Jurkat, Clone E6-1 (cell line): ENCODE data around the gene FGB.

Experiments
- DNase-seq: peaks from one replicate; pipeline ENCODE4 v3.0.0-alpha.2; 2011; ENCODE audit warnings: low read depth, low spot score
- H3K4me3 ChIP-seq: 2 replicates; pipeline ENCODE4 v1.5.1; 2011; ENCODE audit warnings: mild to moderate bottlenecking, low read length, control low read depth, moderate library complexity

Gene FGB

GRCh38 chr4:154560824-154561231 is 2.0 kb upstream of the FGB start:
- H3K4me3 ChIP-seq, result no peak overlapping the region
- DNase-seq, result no peak

DNA sequence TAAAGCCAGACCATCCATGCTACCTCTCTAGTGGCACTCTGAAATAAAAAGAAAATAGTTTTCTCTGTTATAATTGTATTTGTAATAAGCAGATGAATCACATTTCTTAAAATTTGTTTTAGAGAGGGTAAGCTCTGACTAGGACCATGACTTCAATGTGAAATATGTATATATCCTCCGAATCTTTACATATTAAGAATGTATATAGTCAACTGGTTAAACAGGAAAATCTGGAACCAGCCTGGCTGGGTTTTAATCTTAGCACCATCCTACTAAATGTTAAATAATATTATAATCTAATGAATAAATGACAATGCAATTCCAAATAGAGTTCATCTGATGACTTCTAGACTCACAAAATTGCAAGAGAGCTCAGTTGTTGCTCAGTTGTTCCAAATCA is 1.5 kb downstream of the FGB start:
- no peak for DNase-seq
- no peak overlapping the region for H3K4me3 ChIP-seq

DNA sequence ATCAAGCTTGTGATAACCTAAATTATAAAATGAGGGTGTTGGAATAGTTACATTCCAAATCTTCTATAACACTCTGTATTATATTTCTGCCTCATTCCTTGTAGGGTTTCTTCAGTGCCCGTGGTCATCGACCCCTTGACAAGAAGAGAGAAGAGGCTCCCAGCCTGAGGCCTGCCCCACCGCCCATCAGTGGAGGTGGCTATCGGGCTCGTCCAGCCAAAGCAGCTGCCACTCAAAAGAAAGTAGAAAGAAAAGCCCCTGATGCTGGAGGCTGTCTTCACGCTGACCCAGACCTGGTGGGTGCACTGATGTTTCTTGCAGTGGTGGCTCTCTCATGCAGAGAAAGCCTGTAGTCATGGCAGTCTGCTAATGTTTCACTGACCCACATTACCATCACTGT is 2.9 kb downstream of the FGB start:
- no peak overlapping the region for H3K4me3 ChIP-seq

GRCh38 chr4:154566639-154567204 is 3.9 kb downstream of the FGB start:
- H3K4me3 ChIP-seq, result no peak overlapping the region
- DNase-seq, result no peak

More for the DNA sequence above, 2.9 kb downstream of the FGB start:
- no peak for DNase-seq

GRCh38 chr4:154569028-154569427 is 6.2 kb downstream of the FGB start:
- no peak overlapping the region for H3K4me3 ChIP-seq
- no peak for DNase-seq

DNA sequence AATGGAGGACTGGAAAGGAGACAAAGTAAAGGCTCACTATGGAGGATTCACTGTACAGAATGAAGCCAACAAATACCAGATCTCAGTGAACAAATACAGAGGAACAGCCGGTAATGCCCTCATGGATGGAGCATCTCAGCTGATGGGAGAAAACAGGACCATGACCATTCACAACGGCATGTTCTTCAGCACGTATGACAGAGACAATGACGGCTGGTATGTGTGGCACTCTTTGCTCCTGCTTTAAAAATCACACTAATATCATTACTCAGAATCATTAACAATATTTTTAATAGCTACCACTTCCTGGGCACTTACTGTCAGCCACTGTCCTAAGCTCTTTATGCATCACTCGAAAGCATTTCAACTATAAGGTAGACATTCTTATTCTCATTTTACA is 6.8 kb downstream of the FGB start:
- DNase-seq, result no peak
- no peak overlapping the region for H3K4me3 ChIP-seq

DNA sequence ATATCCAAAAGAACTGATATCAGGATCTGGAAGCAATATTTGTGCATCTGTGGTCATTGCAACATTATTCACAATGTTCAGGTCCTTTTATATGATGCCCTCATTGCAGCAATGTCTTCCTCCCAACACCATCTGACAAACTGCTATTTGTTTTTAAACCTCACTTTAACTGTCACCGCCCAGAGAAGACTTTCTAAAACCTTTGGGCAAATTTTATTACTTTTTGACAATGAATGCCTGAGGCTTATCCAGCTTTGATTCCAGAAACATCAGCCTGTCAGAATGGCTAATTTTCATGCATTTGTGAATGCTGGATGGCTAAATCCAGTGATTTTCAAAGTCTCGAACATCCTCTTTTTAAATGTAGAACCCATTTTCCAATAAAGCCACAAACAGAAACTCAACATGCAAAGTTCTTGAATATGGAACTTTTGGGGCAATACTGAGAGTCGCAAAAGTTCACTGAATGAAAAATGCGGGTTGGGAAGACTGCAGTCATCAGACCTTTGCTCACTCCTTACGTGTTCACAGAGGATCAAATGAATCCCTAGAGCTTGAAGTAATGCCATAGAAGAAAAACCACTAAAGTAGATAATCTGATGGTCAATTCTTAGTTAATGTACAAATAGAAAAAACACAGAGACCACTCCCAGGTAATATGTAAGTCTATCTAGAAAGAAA is 10.5 kb downstream of the FGB start:
- H3K4me3 ChIP-seq, result no peak overlapping the region
- no peak for DNase-seq

DNA sequence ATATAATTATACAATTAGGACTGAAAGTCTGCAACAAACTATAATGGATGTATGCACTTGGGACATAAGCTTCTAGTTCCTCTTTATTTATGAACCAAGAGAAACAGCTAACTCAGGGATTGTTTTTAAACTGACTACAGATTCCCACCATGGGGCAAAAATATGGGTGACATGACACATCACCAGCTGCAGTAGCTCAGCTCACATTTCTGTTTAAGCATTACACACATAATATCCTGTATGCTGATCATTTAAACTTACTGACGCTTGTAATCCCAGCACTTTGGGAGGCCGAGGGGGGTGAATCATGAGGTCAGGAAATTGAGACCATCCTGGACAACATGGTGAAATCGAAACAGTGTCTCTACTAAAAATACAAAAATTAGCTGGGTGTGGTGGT is 11.5 kb downstream of the FGB start:
- no peak overlapping the region for H3K4me3 ChIP-seq
- no peak for DNase-seq

GRCh38 chr4:154577324-154577723 is 14.5 kb downstream of the FGB start:
- no peak overlapping the region for H3K4me3 ChIP-seq
- DNase-seq, result no peak

DNA sequence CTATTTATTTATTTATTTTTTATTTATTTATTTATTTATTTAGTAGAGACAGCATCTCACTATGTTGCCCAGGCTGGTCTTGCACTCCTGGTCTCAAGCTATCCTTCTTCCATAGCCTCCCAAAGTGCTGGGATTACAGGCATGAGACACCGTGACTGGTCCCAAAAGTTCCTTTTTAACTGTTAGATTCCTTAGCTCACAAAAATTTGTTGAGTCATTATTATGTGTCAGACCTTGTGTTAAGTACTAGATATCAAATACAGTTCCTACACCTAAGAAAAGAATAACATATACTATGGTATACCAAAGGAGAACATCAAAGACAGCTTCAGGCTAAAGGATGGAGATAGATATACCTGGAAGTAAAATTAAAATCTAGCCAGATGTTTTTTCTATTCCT is 16.1 kb downstream of the FGB start:
- no peak for DNase-seq

GRCh38 chr4:154579927-154580326 is 17.1 kb downstream of the FGB start:
- DNase-seq, result no peak
- H3K4me3 ChIP-seq, result no peak overlapping the region

More for the DNA sequence above, 16.1 kb downstream of the FGB start:
- no peak overlapping the region for H3K4me3 ChIP-seq

DNA sequence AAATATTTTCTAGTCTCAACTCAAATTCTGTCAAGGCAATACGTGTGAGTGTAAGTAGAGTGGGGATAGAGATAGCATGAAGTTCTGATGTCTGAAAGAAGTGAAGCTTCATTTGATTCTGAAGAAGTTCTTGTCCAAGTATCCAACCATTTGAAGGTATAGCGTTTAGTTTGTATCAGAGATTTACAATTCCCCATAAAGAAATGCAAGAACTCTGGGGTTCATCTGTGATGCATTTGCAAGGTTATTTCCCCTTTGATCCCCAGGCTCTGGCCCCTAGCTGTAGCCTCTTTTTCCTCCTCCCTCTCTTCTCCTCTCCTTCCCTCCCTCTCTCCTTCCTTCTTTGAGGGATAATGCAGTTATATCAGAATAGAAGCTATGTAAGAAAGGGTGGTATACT is 19.9 kb downstream of the FGB start:
- no peak for DNase-seq
- no peak overlapping the region for H3K4me3 ChIP-seq

- H3K4me3 ChIP-seq, result no peak overlapping the region
- DNase-seq, result no peak
Measured at GRCh38 chr4:154583230-154583629, 20.4 kb downstream of the FGB start.

- H3K4me3 ChIP-seq, result no peak overlapping the region
- DNase-seq, result no peak
Measured at GRCh38 chr4:154583677-154584076, 20.9 kb downstream of the FGB start.

DNA sequence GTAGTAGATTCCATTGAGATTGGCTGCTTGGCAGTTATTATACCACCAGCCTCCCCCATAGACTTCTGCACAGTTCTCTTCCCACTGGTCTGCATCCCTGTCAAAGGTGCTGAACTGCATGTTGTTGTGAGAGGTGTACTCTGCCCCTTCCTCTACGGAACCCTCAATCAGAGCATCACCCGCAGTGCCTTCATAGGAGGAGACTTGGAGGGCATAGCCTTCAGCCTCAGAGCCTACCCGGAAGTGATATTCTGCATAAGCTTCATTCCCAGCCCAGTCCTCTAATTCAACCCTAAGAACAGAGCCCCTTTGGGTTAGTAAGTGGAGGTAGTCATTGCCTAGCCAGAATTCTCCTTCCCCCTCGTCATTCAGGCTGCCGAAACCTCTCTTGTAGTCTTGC is 21.4 kb downstream of the FGB start:
- no peak overlapping the region for H3K4me3 ChIP-seq
- DNase-seq, result no peak

DNA sequence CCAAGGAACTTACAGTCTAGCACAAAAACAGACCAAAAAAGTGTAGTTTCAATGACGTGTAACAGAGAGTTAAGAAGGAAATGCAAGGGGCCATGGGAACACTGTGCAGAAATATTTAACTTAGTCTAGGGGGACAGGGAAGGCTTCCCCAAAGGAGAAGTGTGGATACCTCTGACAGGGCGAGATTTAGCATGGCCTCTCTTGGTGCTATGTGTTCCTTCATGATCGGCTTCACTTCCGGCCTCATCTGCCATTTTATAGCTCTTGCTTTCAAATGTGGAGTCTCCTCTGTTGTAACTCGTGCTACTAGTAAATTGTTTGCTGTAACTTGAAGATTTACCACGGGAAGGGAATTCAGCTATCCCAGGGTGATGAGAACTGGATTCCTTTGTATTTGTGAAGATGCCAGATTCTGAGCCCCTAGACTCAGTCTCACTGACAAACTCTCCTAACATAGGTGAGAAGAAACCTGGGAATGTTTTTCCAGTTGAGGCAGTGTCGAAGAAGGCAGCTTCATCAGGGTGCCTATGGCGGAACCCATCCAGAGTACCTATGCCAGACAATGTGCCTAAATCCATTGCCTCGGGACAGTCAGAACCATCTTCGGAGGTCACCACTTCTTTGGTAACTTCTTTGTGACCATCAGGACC is 22.7 kb downstream of the FGB start:
- no peak overlapping the region for H3K4me3 ChIP-seq
- DNase-seq, result no peak

- H3K4me3 ChIP-seq, result no peak overlapping the region
- DNase-seq, result no peak
Measured at GRCh38 chr4:154586296-154587033, 23.7 kb downstream of the FGB start.

- no peak for DNase-seq
- H3K4me3 ChIP-seq, result no peak overlapping the region
Measured at GRCh38 chr4:154588198-154588597, 25.4 kb downstream of the FGB start.

GRCh38 chr4:154589296-154590197 is 26.7 kb downstream of the FGB start:
- H3K4me3 ChIP-seq, result no peak overlapping the region
- no peak for DNase-seq
